Adrenal gland (tissue), 12 donors: ENCODE measurements around the gene GPC6. TPM values are rescaled to one million over a fixed set of nuclear protein-coding genes. Genes with fewer than 3 reads are reported as not detected.

Experiments
- DNase-seq, 7 donors: peaks; one replicate each; pipeline ENCODE4 v3.0.0-alpha.2; 2019 to 2020
- H3K27ac ChIP-seq, 5 donors: fragments of 200-600 bp; sonication (generic) in 4 of 5; 1 replicate in 3 of 5; 2 replicates in 2 of 5; pipeline versions ENCODE4 v1.5.1 to v1.8.0; 2016 to 2020; ENCODE audit warnings: mild to moderate bottlenecking in 1 of 5
- H3K27me3 ChIP-seq: fragments of 200-600 bp; 2 replicates; pipeline ENCODE4 v1.8.0; 2021
- H3K36me3 ChIP-seq, 2 donors: fragments of 200-600 bp; replicated peaks in 1 of 2; 1 replicate in 1 of 2; 2 replicates in 1 of 2; pipeline versions ENCODE4 v1.5.1 to v1.8.0; 2018 to 2022
- H3K4me1 ChIP-seq, 2 donors: fragments of 200-600 bp; replicated peaks in 1 of 2; 1 replicate in 1 of 2; 2 replicates in 1 of 2; pipeline versions ENCODE4 v1.5.1 to v1.8.0; 2018 to 2021
- H3K4me3 ChIP-seq, 4 donors: fragments of 200-600 bp; sonication (generic) in 3 of 4; one replicate each; pipeline ENCODE4 v1.5.1; 2016 to 2018
- H3K9me3 ChIP-seq, 3 donors: fragments of 200-600 bp; sonication (generic) in 1 of 3; replicated peaks in 1 of 3; 1 replicate in 2 of 3; 2 replicates in 1 of 3; pipeline versions ENCODE4 v1.5.1 to v1.8.0; 2016 to 2021
- CTCF ChIP-seq, 6 experiments: fragments of 450-650 bp in 4 of 6; fragments of 200-600 bp in 2 of 6; sonication (generic) in 1 of 6; IDR thresholded peaks; 1 replicate in 5 of 6; 2 replicates in 1 of 6; pipeline versions ENCODE4 v1.5.1 to v1.8.0; 2016 to 2021; ENCODE audit warnings: antibody characterized with exemption in 6 of 6, mild to moderate bottlenecking in 2 of 6, moderate library complexity in 1 of 6
- POLR2A ChIP-seq, 2 donors: fragments of 450-650 bp; IDR thresholded peaks; one replicate each; pipeline ENCODE4 v1.6.1; 2017; ENCODE audit warnings: antibody characterized with exemption in 2 of 2, mild to moderate bottlenecking in 2 of 2, moderate library complexity in 1 of 2
- WGBS, 4 donors: extraction: QIAGEN DNeasy Blood & Tissue Kit in 2 of 4; methylation state at CpG; one replicate each; pipeline versions ENCODE4 v1.1.5 to v1.1.7; 2013 to 2017; 5-methylcytosine and 5-hydroxymethylcytosine counted together
- intact Hi-C, 2 donors: fragments of 100-400 bp; cut with DNase I; formaldehyde crosslinking; loops; one replicate each; pipeline versions ENCODE4 v1.14.1 to v1.15.0; 2022 to 2023
- polyA plus RNA-seq, 3 donors: library from polyadenylated mRNA; stranded (reverse); fragments of 200-250 nt in 2 of 3; fragments of 350-450 nt in 1 of 3; fragmentation: Illumina TruSeq in 1 of 3; extraction: RNeasy Lipid Tissue Mini Kit (QIAGEN cat#74804) in 1 of 3; gene quantifications; one replicate each; pipeline ENCODE4 v1.2.3, GENCODE V29; 2013 to 2014
- total RNA-seq, 9 donors: library from RNA; depleted of rRNA in 4 of 9; stranded (reverse); fragments of >200 nt in 4 of 9; fragments of 120-200 nt in 1 of 9; fragmentation: NEBNext Ultra II Directional in 1 of 9; extraction: Animal tissue kit (Norgen Biotek cat#: 25700) in 1 of 9; gene quantifications; one replicate each; pipeline versions ENCODE4 v1.1.0 to v1.2.4, GENCODE V29; 2013 to 2023
- donor health status: healthy with polysubstance abuse.
- donor health status: Bipolar disorder and iron deficiency.
- donor health status: DM: yes; HTN: yes; CAD: no.
- donor health status: DM: no; HTN: no; CAD: no.
- donor health status: DM: no; HTN: no; CAD: no.
- donor health status: DM: yes; HTN: yes; CAD: no.

GPC6 gene
- total and polyA plus RNA-seq, 12 donors, result 0.37 to 62.3 (median 2.5) TPM

GRCh38 chr13:94217370-94217769, 990.8 kb downstream of the GPC6 start:
- 88 to 94% (median 91%) methylated on average over 3 of the region's 3 CpGs for WGBS, 4 donors
- TF ChIP-seq POLR2A (IDR thresholded peaks at IDR 0.05) (no peak), CTCF (IDR thresholded peaks at IDR 0.05) (no peak)
- no peaks in the 10 kb centered on the region for H3K27me3 ChIP-seq
- H3K9me3 ChIP-seq, result no peaks in the 10 kb centered on the region
- no peak overlapping the region for H3K27ac ChIP-seq
- DNase-seq, result no peak
- H3K4me1 ChIP-seq, result no peaks in the 10 kb centered on the region
- intact Hi-C loops, result no loop called here
- H3K4me3 ChIP-seq, result no peak overlapping the region
- H3K36me3 ChIP-seq, result no peaks in the 10 kb centered on the region

- H3K4me1 ChIP-seq, result no peaks in the 10 kb centered on the region
- no peaks in the 10 kb centered on the region for H3K36me3 ChIP-seq
- DNase-seq, result no peak
- H3K9me3 ChIP-seq, result no peaks in the 10 kb centered on the region
- 82 to 91% (median 85%) methylated on average over 2 of the region's 2 CpGs for WGBS, 4 donors
- TF ChIP-seq POLR2A (IDR thresholded peaks at IDR 0.05) (no peak), CTCF (IDR thresholded peaks at IDR 0.05) (no peak)
- no peak overlapping the region for H3K27ac ChIP-seq
- intact Hi-C loops, result no loop called here
- no peak overlapping the region for H3K4me3 ChIP-seq
- no peaks in the 10 kb centered on the region for H3K27me3 ChIP-seq
Observed at GRCh38 chr13:94218537-94218936, 991.9 kb downstream of the GPC6 start.

- Histone ChIP-seq H3K4me1 (no peaks in the 10 kb centered on the region), H3K4me3 (no peak overlapping the region), H3K36me3 (no peaks in the 10 kb centered on the region), H3K27ac (no peak overlapping the region), H3K27me3 (no peaks in the 10 kb centered on the region), H3K9me3 (no peaks in the 10 kb centered on the region)
- TF ChIP-seq POLR2A (IDR thresholded peaks at IDR 0.05), result no peak
- TF ChIP-seq CTCF (IDR thresholded peaks at IDR 0.05), result no peak
- intact Hi-C loops, result no loop called here
- whole genome bisulfite sequencing, 4 donors, result 70 to 81% (median 76%) methylated on average over 3 of the region's 3 CpGs
- DNase-seq, result no peak
Observed at GRCh38 chr13:94218951-94219350, 992.3 kb downstream of the GPC6 start.

- H3K9me3 ChIP-seq, result no peaks in the 10 kb centered on the region
- no peak overlapping the region for H3K4me3 ChIP-seq
- no peak overlapping the region for H3K27ac ChIP-seq
- no peaks in the 10 kb centered on the region for H3K27me3 ChIP-seq
- no peaks in the 10 kb centered on the region for H3K36me3 ChIP-seq
- 93 to 95% (median 94%) methylated on average over 3 of the region's 3 CpGs for WGBS, 4 donors
- H3K4me1 ChIP-seq, result no peaks in the 10 kb centered on the region
- intact Hi-C loops, result no loop called here
- TF ChIP-seq CTCF (IDR thresholded peaks at IDR 0.05), result no peak
- TF ChIP-seq POLR2A (IDR thresholded peaks at IDR 0.05), result no peak
- no peak for DNase-seq
Observed at GRCh38 chr13:94224670-94225069, 998.1 kb downstream of the GPC6 start.
